D721Med (cell line): ENCODE data around the gene B9D2.

Source experiments
- DNase-seq: peaks from one replicate; pipeline ENCODE4 v3.0.0; 2011; ENCODE audit warnings: low spot score; ENCODE audit not compliant: insufficient read length
- FAIRE-seq: peaks from 2 replicates; lab custom pipeline; 2011; peaks lifted over from hg19 to GRCh38; lab: Jason Lieb, UNC
- CTCF ChIP-seq: IDR thresholded peaks from 2 replicates; pipeline ENCODE4 v1.5.1; 2012; ENCODE audit warnings: mild to moderate bottlenecking, control low read depth; ENCODE audit not compliant: insufficient read depth; ENCODE audit errors: missing control alignments

The B9D2 gene

GRCh38 chr19:41330946-41331678, 32.8 kb downstream of the B9D2 start:
- DNase-seq = no peak
- TF ChIP-seq CTCF = no peak
- no peak for FAIRE-seq

GRCh38 chr19:41330481-41330880, 33.5 kb downstream of the B9D2 start:
- TF ChIP-seq CTCF = no peak
- FAIRE-seq (no peak), DNase-seq (no peak)

GRCh38 chr19:41328842-41329225, 35.1 kb downstream of the B9D2 start:
- TF ChIP-seq CTCF = no peak
- no peak for FAIRE-seq
- DNase-seq = no peak

- TF ChIP-seq CTCF = no peak
- FAIRE-seq = no peak
- no peak for DNase-seq
Observed at GRCh38 chr19:41328157-41328841, 35.6 kb downstream of the B9D2 start.

GRCh38 chr19:41327576-41328156, 36.3 kb downstream of the B9D2 start:
- TF ChIP-seq CTCF = no peak
- FAIRE-seq = no peak
- DNase-seq = no peak

- no peak for FAIRE-seq
- no peak for DNase-seq
- no peak for TF ChIP-seq CTCF
Observed at GRCh38 chr19:41327076-41327575, 36.8 kb downstream of the B9D2 start.
